ENCODE results near the gene MUTYH.
A peak's percentile ranks its signal among the peaks of the same experiment; 100 is the strongest.

The MUTYH gene

GRCh38 chr1:45348966-45349677 lies 8.9 kb upstream of the MUTYH start:
- no peak for DNase-seq

- no peak for DNase-seq
These were observed 8.3 kb upstream of the MUTYH start for GRCh38 chr1:45348609-45348965.

- no peak for DNase-seq
These were observed 7.8 kb upstream of the MUTYH start for GRCh38 chr1:45348020-45348419.

GRCh38 chr1:45346473-45346872 lies 6.2 kb upstream of the MUTYH start:
- DNase-seq, result no peak

GRCh38 chr1:45345014-45345413 lies 4.8 kb upstream of the MUTYH start:
- DNase-seq, result no peak

- no peak for DNase-seq
These were observed 4.3 kb upstream of the MUTYH start for GRCh38 chr1:45344499-45344898.

- DNase-seq, result no peak
These were observed 701 bp upstream of the MUTYH start for GRCh38 chr1:45340816-45341466.

GRCh38 chr1:45337630-45338325 lies 2.5 kb downstream of the MUTYH start:
- no peak for DNase-seq

GRCh38 chr1:45335855-45336324 lies 4.3 kb downstream of the MUTYH start:
- no peak for DNase-seq

GRCh38 chr1:45334308-45335245 lies 5.7 kb downstream of the MUTYH start:
- no peak for DNase-seq

- no peak for DNase-seq
These were observed 7.9 kb downstream of the MUTYH start for GRCh38 chr1:45332346-45332720.

GRCh38 chr1:45331436-45332345 lies 8.5 kb downstream of the MUTYH start:
- no peak for DNase-seq

GRCh38 chr1:45329445-45329844 lies 10.8 kb downstream of the MUTYH start:
- no peak for DNase-seq

GRCh38 chr1:45328680-45329079 lies 11.6 kb downstream of the MUTYH start:
- no peak for DNase-seq

- no peak for DNase-seq
These were observed 12.4 kb downstream of the MUTYH start for GRCh38 chr1:45327644-45328515.

GRCh38 chr1:45326627-45327623 lies 13.3 kb downstream of the MUTYH start, which contains the start of gene HPDL:
HPDL (plus strand) TSS chr1:45326895; CDS start chr1:45327149, 254 bp downstream.
- peak; percentile 80 for DNase-seq

GRCh38 chr1:45325851-45326506 lies 14.3 kb downstream of the MUTYH start:
- no peak for DNase-seq

GRCh38 chr1:45322486-45323040 lies 17.7 kb downstream of the MUTYH start:
- DNase-seq, result no peak

All from NCI-H1105 (cell line).